ENCODE results near the gene TBCK. TPM values are rescaled to one million over a fixed set of nuclear protein-coding genes. Genes with fewer than 3 reads are reported as not detected.
A peak's percentile ranks its signal among the peaks of the same experiment; 100 is the strongest.

TBCK gene
- total RNA-seq (2014; rRNA removed; shearing (Covaris generic)), result 19.0 and 29.5 TPM in 2 replicates

GRCh38 chr4:106315968-106316772 lies at the start of gene TBCK, which contains the start of gene AIMP1:
Gene TBCK (minus strand): TSS chr4:106316209. CDS start chr4:106308960, 7,249 bp downstream.
Gene AIMP1 (plus strand): TSS chr4:106316550. CDS start chr4:106325010, 8,460 bp downstream.
- in situ Hi-C loops (cut with HindIII; ENCODE audit: low sequenced_read_pairs), result no loop called here
- peak; percentile 95 for DNase-seq (ENCODE audit: low spot score)

GRCh38 chr4:106365613-106366012 lies 49.6 kb upstream of the TBCK start:
- in situ Hi-C loops (cut with HindIII; ENCODE audit: low sequenced_read_pairs), result no loop called here
- DNase-seq (ENCODE audit: low spot score), result no peak

GRCh38 chr4:106364282-106364681 lies 48.3 kb upstream of the TBCK start:
- in situ Hi-C loops (cut with HindIII; ENCODE audit: low sequenced_read_pairs), result no loop called here
- DNase-seq (ENCODE audit: low spot score), result no peak

- DNase-seq (ENCODE audit: low spot score), result no peak
- in situ Hi-C loops (cut with HindIII; ENCODE audit: low sequenced_read_pairs), result no loop called here
Measured at GRCh38 chr4:106362086-106362825, 46.2 kb upstream of the TBCK start.

GRCh38 chr4:106358899-106359298 lies 42.9 kb upstream of the TBCK start:
- in situ Hi-C loops (cut with HindIII; ENCODE audit: low sequenced_read_pairs), result no loop called here
- no peak for DNase-seq (ENCODE audit: low spot score)

- no peak for DNase-seq (ENCODE audit: low spot score)
- in situ Hi-C loops (cut with HindIII; ENCODE audit: low sequenced_read_pairs), result no loop called here
Measured at GRCh38 chr4:106355193-106355592, 39.2 kb upstream of the TBCK start.

GRCh38 chr4:106353786-106354185 lies 37.8 kb upstream of the TBCK start:
- in situ Hi-C loops (cut with HindIII; ENCODE audit: low sequenced_read_pairs), result no loop called here
- DNase-seq (ENCODE audit: low spot score), result no peak

GRCh38 chr4:106351016-106351415 lies 35.0 kb upstream of the TBCK start:
- no peak for DNase-seq (ENCODE audit: low spot score)
- in situ Hi-C loops (cut with HindIII; ENCODE audit: low sequenced_read_pairs), result no loop called here

GRCh38 chr4:106347167-106347566 lies 31.2 kb upstream of the TBCK start:
- DNase-seq (ENCODE audit: low spot score), result no peak
- in situ Hi-C loops (cut with HindIII; ENCODE audit: low sequenced_read_pairs), result no loop called here

- DNase-seq (ENCODE audit: low spot score), result no peak
- in situ Hi-C loops (cut with HindIII; ENCODE audit: low sequenced_read_pairs), result no loop called here
Measured at GRCh38 chr4:106344647-106344970, 28.6 kb upstream of the TBCK start.

GRCh38 chr4:106343865-106344646 lies 28.0 kb upstream of the TBCK start:
- in situ Hi-C loops (cut with HindIII; ENCODE audit: low sequenced_read_pairs), result no loop called here

GRCh38 chr4:106340774-106341173 lies 24.8 kb upstream of the TBCK start:
- in situ Hi-C loops (cut with HindIII; ENCODE audit: low sequenced_read_pairs), result no loop called here
- no peak for DNase-seq (ENCODE audit: low spot score)

More at GRCh38 chr4:106343865-106344646, 28.0 kb upstream of the TBCK start:
- no peak for DNase-seq (ENCODE audit: low spot score)

GRCh38 chr4:106339431-106339830 lies 23.4 kb upstream of the TBCK start:
- no peak for DNase-seq (ENCODE audit: low spot score)
- in situ Hi-C loops (cut with HindIII; ENCODE audit: low sequenced_read_pairs), result no loop called here

GRCh38 chr4:106338671-106339070 lies 22.7 kb upstream of the TBCK start:
- in situ Hi-C loops (cut with HindIII; ENCODE audit: low sequenced_read_pairs), result no loop called here
- no peak for DNase-seq (ENCODE audit: low spot score)

GRCh38 chr4:106337916-106338315 lies 21.9 kb upstream of the TBCK start:
- in situ Hi-C loops (cut with HindIII; ENCODE audit: low sequenced_read_pairs), result no loop called here
- no peak for DNase-seq (ENCODE audit: low spot score)

- in situ Hi-C loops (cut with HindIII; ENCODE audit: low sequenced_read_pairs), result no loop called here
- no peak for DNase-seq (ENCODE audit: low spot score)
Measured at GRCh38 chr4:106336618-106337017, 20.6 kb upstream of the TBCK start.

- no peak for DNase-seq (ENCODE audit: low spot score)
- in situ Hi-C loops (cut with HindIII; ENCODE audit: low sequenced_read_pairs), result no loop called here
Measured at GRCh38 chr4:106334741-106335470, 18.9 kb upstream of the TBCK start.

GRCh38 chr4:106333186-106333585 lies 17.2 kb upstream of the TBCK start:
- DNase-seq (ENCODE audit: low spot score), result no peak
- in situ Hi-C loops (cut with HindIII; ENCODE audit: low sequenced_read_pairs), result no loop called here

- in situ Hi-C loops (cut with HindIII; ENCODE audit: low sequenced_read_pairs), result no loop called here
- peak; percentile 15 for DNase-seq (ENCODE audit: low spot score)
Measured at GRCh38 chr4:106329041-106329618, 13.1 kb upstream of the TBCK start.
